Stimulated activated CD4-positive, alpha-beta T cell treated with anti-CD3 and anti-CD28 coated beads, Interleukin-12 subunit alpha, Interleukin-12 subunit beta, amount 100 ng/mL, for 4 hours (primary cell): ENCODE measurements around the gene ITPA.

Experiments
- DNase-seq: peaks from one replicate; pipeline ENCODE4 v3.0.0-alpha.2; 2020

The ITPA gene

DNA sequence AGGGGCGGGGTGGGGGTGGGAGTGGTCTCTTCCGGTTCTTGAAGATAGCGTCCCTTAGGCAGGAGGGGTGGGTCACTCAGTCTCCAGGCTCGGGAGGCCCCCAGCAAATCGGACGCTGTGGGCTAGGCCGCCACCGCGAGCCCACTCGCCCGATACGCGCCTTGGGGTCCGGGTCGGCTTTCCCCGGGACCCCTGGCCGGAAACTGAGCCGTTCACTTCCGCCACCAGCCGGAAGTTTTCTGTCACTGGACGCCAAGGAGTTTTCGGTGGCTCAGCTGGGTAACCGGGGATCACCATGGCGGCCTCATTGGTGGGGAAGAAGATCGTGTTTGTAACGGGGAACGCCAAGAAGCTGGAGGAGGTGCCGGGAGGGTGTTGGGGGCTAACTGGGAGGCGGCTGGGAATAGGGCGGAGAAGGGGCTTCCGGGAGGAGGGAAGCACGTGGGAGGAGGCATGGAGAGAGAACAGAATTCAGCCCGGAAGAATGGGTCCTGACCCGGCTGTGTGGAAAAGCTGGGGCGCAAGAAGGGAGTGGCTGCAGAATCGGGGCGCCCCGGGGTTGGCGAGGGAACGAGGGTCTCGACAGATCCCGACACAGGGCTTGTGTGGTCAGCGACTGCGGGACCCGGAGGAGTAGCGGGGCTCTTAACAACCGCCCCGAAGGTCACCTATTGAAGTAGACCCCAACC is at the start of gene ITPA:
ITPA (plus strand) TSS at position 242 of the 689 bp plus-strand sequence; CDS start at position 296, 54 bp downstream.
- DNase-seq, result peak; percentile 54

DNA sequence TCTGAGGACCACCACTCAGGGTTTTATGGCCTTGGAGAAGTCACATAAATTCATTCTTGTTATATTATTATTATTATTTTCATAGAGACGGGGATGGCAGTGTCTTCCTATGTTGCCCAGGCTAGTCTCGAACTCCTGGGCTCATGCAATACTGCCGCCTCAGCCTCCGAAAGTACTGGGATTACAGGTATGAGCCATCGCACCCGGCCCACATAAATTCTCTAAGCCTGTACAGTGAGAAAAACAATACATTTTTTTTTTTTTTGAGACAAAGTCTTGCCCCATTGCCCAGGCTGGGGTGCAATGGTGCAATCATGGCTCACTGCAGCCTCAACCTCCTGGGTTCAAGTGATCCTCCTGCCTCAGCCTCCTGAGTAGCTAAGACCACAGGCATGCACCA is 48.9 kb upstream of the ITPA start:
- no peak for DNase-seq

DNA sequence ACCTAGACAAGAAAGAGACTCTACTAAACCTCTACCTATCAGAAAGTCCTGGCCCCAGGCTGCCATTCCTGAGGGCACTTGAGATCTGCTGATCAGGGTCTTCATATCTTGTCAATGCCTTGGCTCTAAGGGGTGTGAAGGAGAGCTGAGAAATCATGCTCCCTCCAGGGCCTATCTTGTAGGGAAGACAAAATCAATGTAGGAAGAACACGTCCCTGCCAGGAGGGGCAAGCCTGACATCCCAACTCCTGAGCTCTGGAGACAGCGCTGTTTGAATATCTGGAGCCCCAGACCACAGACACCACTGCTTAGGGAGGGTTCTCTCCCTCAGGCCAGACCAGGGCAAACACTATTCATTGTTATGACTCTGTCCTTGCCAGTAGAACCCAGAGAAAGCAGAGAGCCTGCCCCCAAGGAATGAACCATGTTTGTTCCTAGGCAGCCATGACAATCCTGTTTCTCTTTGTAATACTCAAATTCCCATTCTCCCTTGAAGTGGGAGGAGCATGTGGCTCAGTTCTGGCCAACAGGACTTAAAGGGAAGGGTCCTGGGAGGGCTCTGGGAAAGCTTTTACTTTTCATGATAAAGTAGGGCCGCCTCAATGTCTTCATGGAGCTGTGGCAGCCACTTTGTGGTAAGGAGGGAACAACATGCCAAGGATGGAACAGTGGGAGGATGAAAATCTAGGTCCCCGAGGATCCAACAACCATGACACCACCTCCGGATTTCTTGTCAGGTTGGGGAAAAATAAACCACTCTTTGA is 47.8 kb upstream of the ITPA start:
- DNase-seq, result no peak

DNA sequence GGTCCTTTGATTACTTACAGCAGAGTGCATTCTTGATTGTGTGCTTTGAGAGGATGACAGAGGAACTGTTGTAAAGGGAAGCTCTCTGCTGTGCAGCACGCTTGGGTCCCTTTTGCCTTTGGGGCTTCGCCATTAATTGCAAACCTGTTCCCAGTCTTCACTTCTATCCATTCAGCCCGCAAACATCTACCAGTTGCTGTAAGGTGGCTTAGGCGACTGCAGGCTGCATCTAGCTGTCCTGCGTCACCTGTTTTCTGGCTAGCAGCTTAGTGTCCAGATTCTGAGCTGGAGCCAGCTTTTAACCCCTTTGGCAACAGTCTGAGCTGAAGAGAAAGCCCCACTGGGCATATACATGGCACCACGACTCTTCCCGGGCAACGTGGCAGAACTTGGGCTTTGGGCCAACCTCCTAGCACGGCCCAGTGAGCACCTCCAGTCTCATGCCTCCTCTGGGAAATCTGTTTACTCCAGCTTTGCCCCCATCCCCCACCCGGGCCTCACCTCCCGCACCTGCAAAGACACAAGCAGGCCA is 47.2 kb upstream of the ITPA start:
- no peak for DNase-seq

DNA sequence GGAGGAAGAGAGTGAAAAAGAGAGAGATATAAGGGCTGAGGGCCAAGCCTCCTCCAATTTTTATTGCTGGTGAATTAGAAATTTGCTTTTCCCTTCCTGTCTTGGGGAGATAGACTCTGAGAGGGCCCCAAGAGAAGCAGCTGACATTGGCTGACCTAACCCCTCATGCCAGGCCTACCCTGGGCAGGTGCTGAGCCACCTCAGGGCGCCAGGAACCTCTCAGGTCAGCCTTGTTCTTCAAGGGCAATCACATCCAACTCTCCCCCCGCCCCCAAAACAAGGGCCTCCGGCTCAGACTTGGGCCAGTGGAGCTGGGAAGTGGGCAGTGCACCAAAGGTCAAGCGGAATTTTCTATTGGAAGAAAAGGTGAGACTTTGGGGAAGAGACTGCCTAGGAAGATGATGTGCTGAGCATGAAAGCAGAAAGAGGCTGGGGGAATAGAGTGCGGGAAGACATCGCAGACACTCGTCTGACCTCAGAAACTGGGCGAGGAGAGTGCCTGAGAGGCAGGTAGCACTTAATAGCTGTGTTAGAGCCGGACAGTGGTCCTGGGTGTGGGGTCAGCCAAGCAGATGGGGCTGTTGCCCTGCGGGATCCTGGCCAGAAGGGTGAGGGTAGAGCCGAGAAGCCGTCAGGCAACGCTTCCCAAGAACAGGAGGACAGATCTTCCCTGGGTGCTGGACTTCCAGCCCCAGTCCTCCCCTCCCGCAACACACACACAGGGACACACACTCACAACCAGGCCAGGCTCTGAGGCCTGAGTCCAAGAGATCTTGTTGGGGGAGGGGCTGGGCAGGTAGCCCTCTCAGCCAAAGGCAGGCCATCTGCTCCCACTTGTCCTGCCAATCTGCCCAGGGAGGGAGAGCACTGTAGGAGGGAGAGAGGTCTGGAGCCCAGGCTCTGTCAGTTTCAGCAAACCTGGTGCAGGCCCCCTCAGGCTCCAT is 45.9 kb upstream of the ITPA start:
- DNase-seq, result no peak

DNA sequence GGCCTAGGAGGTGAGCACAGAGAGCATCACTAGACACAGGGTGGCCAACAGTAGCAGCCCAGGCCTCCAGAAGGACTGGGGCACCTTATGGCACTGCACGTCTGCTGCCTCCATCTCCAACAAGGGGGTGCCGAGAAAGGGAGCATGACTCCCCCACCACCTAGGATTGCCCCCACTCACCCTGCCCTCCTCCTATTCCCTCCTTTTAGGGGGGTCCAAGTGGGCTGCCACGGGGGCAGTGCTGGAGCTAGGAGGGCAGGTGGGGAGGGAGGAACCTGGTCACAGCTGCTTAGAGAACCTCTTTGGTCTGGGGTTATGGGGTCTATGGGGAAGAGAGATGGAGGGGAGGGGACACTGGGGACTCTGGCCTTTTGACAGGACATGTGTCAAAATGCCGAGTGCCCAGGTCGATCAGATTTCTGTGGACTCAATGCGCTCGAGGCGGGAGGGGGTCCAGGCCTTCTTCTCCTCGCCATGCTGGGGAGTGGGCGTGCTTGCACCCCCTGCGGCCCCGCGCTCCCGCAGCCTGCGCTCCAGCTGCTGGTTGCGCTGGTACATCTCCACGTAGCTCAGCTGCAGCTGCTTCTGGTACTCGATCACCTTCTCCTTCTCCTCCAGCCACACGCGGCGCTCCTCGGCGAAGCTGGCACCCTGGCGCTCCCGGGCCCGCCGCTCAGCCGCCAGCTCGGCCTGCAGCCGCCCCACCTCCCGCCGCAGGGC is 45.1 kb upstream of the ITPA start:
- no peak for DNase-seq

DNA sequence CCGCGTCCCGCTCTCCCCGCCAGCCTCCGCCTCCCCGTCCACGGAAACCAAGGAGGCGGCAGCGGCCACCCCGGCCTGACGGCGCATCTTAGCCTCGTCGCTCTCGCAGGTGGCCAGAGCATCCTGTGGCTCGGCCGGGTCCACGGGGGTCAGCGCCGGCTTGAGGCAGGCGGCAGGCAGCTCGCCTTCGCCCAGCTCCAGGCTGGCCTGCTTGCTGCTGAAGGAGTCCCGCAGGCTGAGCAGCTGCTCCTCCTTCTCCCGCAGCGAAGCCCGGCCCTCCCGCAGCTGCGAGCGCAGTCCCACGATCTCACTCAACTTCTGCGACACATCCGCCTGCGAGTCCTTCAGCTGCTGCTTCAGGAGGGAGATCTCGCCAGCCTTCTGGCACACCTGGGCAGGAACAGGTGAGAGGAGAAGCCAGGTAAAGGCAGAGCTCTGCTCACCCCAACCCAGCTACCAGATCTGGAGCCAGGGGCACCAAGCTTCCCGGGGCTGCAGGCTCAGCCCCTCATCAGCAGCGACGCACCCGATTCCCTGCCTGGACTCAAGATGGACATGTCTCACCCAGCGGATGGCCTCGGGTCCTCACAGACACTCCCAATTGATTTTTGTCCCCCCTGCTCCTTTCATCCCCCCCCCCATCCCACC is 44.4 kb upstream of the ITPA start:
- no peak for DNase-seq

DNA sequence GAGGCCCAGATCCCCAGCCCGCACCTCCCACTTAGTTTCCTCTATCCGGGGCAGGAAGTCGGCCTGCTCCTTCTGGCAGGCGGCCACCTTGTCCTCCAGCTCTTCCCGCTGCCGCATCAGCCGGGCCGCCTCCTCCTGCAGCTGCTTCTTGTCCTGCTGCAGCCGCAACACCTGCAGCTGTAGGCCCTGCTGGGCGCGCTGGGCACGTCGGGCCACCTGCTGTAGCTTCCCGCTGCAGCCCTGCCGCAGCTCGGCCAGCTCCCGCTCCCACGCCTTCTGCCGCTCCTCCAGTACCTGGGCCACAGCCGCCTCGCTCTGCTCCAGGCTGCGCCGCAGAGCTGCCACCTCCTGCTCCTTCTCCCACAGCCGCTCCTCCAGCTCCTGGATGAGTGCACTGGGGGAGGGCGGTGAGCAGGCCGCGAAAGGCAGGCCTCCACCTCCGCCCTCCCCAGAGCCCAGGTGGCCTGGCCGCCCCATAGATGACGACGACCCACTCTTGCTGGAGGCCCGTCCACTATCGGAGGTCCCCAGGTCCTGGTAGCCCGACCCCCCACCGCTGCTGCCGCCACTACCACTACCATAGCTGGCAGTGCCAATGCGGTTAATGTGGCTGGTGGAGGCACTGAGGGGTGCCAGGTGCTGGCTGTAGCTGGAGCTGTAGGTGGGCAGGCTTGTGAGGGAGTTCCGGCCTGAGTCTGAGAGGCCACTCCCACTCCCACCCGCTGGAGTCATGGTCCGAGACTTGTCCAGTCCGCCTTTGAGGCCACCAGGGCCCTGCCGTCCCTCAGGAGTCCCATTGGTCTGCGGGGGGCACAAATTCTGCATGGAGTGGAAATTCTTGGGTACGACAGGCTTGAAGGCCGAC is 43.6 kb upstream of the ITPA start:
- DNase-seq, result no peak

DNA sequence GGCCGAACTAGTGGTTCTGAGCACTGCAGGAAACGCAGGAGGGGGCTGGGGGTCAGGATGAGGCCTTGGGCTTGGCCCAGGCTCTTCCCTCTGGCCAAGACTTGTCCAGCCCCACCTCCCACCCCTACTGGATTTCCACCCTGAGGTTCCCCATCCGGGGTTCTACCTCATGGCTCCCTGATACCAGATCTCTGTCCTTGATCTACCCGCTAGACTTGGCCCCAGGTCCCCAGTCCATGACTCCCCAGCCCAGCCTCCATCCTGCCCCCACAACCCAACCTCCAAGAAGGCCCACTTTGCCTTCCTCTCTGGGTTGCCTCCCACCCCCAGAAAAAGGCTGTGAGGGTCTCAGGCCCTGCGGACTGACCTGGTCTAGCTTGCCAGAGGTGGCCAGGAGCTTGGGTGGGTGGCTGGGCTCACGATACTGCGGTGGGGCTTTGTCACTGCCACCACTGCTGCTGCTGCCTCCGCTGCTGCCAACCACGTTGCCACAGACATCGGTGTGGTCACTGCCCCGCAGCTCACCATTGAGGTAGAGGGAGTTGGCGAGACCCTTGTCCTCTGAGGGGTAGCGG is 42.9 kb upstream of the ITPA start:
- DNase-seq, result no peak

DNA sequence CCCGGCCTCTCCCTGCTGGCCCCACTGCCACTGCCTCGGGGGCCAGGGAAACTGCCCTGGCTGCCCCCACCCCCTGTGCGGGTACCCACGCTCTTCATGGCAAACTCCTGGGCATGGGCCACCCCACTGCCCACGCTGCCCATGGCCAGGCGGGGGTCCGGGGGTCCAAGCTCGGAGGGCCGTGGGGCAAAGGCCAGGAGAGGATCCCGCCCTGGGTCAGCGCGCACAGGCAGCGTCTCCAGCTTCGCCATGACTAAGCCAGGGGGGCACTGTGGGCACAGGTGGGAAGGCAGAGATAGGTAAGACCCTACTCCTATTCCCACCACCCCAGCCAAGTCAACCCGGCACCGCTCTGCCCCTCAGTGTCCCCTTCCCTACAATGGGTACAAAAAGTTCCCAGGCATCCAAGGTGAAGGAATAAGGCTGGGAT is 42.4 kb upstream of the ITPA start:
- no peak for DNase-seq

DNA sequence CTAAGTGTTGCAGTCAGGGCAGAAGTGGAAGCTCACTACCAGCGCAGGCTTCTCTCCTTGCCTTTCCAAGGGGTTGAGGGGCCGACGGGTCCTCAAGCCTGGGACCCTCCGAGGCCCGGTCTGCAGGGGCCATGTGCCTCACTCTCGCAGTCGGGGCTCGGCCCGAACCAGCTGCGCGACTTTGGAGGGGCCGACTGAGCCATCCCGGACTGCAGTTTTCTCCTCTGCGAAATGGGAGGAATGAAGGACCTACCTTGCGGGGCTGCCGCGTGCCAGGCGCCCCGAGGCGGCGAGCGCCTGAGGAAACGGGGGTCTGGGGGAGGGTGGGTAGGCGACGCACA is 41.6 kb upstream of the ITPA start:
- DNase-seq, result no peak

DNA sequence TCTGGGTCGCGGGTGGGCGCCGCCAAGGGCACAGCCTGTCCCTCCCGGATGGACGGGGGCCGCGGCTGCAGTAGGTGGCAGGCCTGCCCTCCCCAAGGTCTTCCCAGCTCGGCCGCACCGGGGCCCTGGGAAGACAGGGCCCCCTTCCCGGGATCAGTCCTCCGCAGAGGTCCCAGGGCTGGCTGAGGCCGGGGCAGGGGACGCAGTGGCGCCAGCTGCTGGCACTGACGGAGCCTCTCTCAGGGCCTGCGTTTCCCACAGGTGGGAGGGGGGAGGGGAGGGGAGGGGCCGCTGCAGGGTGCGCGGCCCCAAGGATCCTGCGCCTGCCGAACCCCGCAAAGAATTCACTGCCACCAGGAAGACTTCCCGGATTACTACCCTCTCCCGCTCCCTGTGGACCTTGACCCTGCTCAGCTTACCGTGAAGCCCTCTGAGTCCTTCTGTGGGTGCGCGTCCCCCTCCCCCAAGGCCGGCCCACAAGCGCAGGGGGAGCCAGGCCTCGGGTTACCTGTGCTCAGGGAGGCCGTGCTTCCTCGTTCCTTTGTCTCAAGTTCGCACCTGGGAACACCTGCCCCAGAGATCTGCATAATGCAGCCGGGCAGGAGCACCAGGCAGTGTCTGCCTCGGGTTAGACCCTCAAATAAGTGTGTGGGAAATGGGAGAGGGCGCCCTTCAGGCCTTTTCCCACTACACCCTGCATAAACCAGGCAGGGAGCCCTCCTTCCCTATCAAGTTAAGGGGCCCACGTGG is 41.0 kb upstream of the ITPA start:
- DNase-seq, result peak; percentile 15

DNA sequence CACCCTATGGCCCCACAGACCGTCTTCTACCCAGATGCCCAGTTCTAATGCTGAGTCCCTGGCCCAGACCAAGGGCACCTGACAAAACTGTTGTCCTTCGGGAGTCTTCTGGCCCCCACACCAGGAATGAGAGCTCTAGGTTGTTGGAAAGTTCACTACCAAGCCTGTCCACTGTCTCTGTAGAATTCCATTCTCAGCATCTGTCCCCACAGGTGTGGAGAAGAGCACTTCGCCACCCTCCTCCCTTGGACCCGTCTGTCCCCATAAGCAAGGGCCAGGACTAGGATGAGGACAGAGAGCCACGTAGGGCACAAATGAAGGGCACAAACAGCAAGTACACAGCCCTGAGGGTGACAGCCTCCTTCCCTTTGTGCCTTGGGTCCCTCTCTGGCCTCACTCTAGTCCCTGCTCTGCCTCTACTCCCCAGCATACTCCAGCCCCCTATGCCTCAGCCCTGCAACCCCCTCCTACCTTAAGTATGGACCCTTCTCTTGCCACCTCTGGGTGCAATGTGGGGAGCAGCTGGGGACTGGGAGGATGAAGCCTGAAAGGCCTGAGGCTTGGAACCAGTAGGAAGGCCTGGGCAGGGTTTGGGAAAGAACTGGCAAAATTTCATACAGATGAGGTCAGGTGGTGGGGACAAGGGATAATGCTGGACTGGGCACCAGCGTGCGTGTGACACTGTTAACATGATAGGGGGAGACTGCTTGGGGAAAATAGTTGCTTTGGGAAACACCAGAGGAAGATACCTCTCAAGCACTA is 40.3 kb upstream of the ITPA start:
- no peak for DNase-seq

DNA sequence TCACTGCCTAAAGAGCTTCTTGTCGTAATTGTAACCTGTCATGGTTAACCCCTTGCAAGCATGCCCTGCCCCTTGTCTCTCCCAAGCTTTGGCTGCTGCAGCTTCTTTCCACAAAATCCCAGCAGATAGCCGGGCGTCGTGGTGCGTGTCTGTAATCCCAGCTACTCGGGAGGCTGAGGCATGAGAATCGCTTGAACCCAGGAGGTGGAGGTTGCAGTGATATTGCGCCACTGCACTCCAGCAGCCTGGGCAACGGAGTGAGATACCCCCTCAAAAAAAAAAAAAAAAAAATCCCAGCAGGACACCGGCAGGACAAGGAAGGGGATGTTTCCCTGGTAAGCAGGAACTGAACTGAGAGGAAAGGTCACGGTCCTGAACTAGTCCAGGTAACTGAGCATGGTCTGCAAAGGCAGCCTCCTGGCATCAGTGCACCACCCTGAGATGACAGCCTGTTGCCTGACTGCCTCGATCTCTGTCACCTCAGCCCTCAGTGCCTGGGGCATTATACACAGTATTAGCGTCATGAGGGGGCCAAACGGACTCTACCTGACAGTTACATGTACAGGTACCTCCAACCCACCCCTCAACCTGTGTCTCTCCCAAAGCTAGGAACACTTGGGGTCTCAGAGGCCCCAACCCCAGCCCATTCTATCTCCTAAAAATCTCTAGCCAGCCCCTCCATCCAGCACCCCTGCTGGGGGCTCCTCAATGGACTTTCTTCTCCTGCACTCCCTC is 37.7 kb upstream of the ITPA start:
- DNase-seq, result no peak

DNA sequence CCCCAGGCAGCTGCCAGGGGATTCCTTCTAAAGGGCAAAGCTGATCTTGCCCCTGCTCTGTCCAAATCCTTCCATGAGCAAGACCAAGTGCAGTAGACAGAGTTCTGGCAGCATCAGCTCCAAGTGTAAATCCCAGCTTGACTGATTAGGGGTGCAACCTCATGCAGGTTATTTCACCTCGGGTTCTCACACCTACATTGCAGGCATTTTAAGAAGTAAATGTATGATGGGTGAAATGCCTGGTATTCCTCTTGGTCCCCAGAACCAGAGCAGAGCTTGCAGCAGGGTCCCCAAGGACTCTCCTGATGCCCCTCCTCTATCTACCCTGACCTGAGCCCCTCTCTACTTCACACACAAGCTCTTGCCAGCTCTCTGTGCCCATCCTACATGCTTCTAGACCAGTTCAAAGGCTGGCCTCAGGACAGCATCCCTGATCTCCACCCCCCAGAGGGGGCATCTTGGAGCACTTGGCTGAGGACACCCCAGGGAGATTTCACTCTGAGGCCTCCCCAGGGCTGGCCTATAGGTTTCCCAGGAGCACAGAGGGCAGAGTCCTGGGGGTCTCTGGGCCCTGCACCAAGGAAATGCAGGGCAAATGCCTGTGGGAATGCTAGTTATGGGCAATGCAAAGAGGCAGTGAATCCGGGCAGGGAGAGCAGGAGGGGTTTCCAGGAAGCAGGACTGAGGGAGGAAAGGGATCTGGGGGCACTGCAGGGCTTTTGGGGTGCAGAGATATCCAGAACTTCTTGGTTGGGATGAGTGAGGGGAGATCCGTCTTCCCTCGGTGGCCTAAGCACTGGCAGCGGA is 37.0 kb upstream of the ITPA start:
- DNase-seq, result no peak

DNA sequence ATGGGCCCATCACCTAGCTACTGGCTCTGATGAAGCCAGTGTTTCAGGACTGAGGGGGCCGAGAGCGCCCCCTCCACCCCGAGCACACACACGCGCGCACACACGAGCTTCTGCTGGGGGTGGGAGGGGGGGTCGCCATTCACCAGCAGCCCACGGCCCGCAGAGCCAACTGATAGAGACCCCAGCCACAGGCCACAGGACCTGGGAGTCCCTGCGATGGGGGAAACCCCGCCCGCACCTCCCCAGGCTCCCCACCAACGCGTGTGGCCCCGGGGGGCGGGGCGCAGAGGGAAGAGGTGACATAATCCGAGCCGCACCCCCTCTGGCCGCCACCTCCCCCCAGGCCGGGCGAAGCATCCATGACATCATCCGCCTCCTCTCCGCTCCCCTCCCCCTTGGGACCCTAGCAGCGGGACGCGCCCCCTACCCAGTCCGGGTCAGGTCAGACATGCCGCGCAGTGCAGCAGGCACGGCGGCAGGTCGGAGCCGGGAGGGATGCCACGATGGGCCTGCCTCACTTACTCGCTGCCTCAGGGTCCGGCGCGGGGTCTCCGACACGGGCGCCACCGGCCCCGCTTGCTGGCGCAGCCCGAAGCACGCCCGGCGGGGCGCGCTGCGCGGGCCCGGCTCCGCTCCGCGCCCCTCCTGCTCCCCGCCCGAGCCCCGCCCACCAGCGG is 36.2 kb upstream of the ITPA start, which contains the start of gene LZTS3:
LZTS3 (minus strand) TSS at position 617 of the 677 bp plus-strand sequence. CDS start 6,386 bp downstream, outside the sequence.
- peak; percentile 69 for DNase-seq
